Neural cell (in vitro differentiated cells): ENCODE data around the gene SPATA12. TPM values are rescaled to one million over a fixed set of nuclear protein-coding genes. Genes with fewer than 3 reads are reported as not detected.

ENCODE experiments used
- H2AFZ ChIP-seq: fragments of 200-600, 300-800 bp; sonication (generic), shearing (Covaris generic); 2 replicates; pipeline ENCODE4 v1.6.0; 2014; ENCODE audit warnings: low read depth, mild to moderate bottlenecking, antibody characterized with exemption, low read length, moderate library complexity
- H3F3A ChIP-seq: fragments of 200-600 bp; shearing (Covaris generic); 2 replicates; pipeline ENCODE4 v1.6.1; 2016; ENCODE audit warnings: mild to moderate bottlenecking, moderate library complexity, mixed read lengths, antibody characterized with exemption, low read length; ENCODE audit not compliant: insufficient read depth, poor library complexity, severe bottlenecking
- H3K27ac ChIP-seq: fragments of 200-600, 300-800 bp; sonication (generic), shearing (Covaris generic); 2 replicates; pipeline ENCODE4 v1.5.1; 2014; ENCODE audit warnings: mild to moderate bottlenecking, low read length, moderate library complexity
- H3K27me3 ChIP-seq: fragments of 300-800, 200-600 bp; sonication (generic), shearing (Covaris generic); 2 replicates; pipeline ENCODE4 v1.6.0; 2014; ENCODE audit warnings: mild to moderate bottlenecking, low read depth, low read length, moderate library complexity; ENCODE audit not compliant: insufficient read depth
- H3K36me3 ChIP-seq: fragments of 300-800, 200-600 bp; sonication (generic), shearing (Covaris generic); 2 replicates; pipeline ENCODE4 v1.5.1; 2014; ENCODE audit warnings: mild to moderate bottlenecking, antibody characterized with exemption, low read length, moderate library complexity; ENCODE audit not compliant: insufficient read depth
- H3K4me2 ChIP-seq: fragments of 300-800, 200-600 bp; sonication (generic), shearing (Covaris generic); 2 replicates; pipeline ENCODE4 v1.6.0; 2014; ENCODE audit warnings: mild to moderate bottlenecking, low read length
- H3K4me3 ChIP-seq: fragments of 300-800, 200-600 bp; sonication (generic), shearing (Covaris generic); 2 replicates; pipeline ENCODE4 v1.5.1; 2014; ENCODE audit warnings: mild to moderate bottlenecking, low read length, moderate library complexity
- H3K79me2 ChIP-seq: fragments of 200-600 bp; shearing (Covaris generic); replicated peaks from 2 replicates; pipeline ENCODE4 v1.6.0; 2014; ENCODE audit warnings: mild to moderate bottlenecking, low read length, moderate library complexity; ENCODE audit not compliant: insufficient read depth
- H3K9ac ChIP-seq: fragments of 300-800, 200-600 bp; sonication (generic), shearing (Covaris generic); 2 replicates; pipeline ENCODE4 v1.6.1; 2016; ENCODE audit warnings: mild to moderate bottlenecking, low read length, mixed read lengths
- H3K9me2 ChIP-seq: fragments of 200-600 bp; shearing (Covaris generic); 2 replicates; pipeline ENCODE4 v1.6.1; 2016; ENCODE audit warnings: mild to moderate bottlenecking, low read length, mixed read lengths; ENCODE audit not compliant: insufficient read depth
- H3K9me3 ChIP-seq: fragments of 200-600, 300-800 bp; sonication (generic), shearing (Covaris generic); 2 replicates; pipeline ENCODE4 v1.6.1; 2016; ENCODE audit warnings: mild to moderate bottlenecking, mixed run types, low read length, moderate library complexity, mixed read lengths
- H4K20me1 ChIP-seq: fragments of 200-600 bp; shearing (Covaris generic); 2 replicates; pipeline ENCODE4 v1.6.1; 2016; ENCODE audit warnings: mild to moderate bottlenecking, mixed run types; ENCODE audit not compliant: insufficient read depth
- CTCF ChIP-seq: fragments of 450-650 bp; IDR thresholded peaks from 2 replicates; pipeline ENCODE4 v1.5.1; 2014; ENCODE audit warnings: antibody characterized with exemption, mild to moderate bottlenecking, moderate library complexity; ENCODE audit not compliant: poor library complexity, severe bottlenecking
- EZH2 ChIP-seq: fragments of 200-600, 300-800 bp; shearing (Covaris generic), sonication (generic); IDR thresholded peaks from 2 replicates; pipeline ENCODE4 v1.6.1; 2014; ENCODE audit warnings: antibody characterized with exemption, low read length, borderline replicate concordance, mild to moderate bottlenecking; ENCODE audit not compliant: insufficient read depth, poor library complexity, severe bottlenecking
- MXI1 ChIP-seq: fragments of 450-650 bp; conservative IDR thresholded peaks from 2 replicates; pipeline ENCODE4 v1.6.1; 2014; ENCODE audit warnings: antibody characterized with exemption, mild to moderate bottlenecking; ENCODE audit not compliant: poor library complexity, severe bottlenecking
- POLR2AphosphoS5 ChIP-seq: IDR thresholded peaks from 2 replicates; pipeline ENCODE4 v1.6.1; 2012
- RAD21 ChIP-seq: fragments of 450-650 bp; conservative IDR thresholded peaks from 2 replicates; pipeline ENCODE4 v1.6.1; 2014; ENCODE audit warnings: antibody characterized with exemption, mild to moderate bottlenecking, moderate library complexity
- SMC3 ChIP-seq: fragments of 450-650 bp; conservative IDR thresholded peaks from 2 replicates; pipeline ENCODE4 v1.6.1; 2014; ENCODE audit warnings: antibody characterized with exemption, mild to moderate bottlenecking, moderate library complexity; ENCODE audit not compliant: poor library complexity
- TAF1 ChIP-seq: IDR thresholded peaks from 2 replicates; pipeline ENCODE4 v1.6.1; 2012; ENCODE audit warnings: low read depth
- polyA plus RNA-seq: library from polyadenylated mRNA; depleted of rRNA; stranded (reverse); fragments of >200 nt; gene quantifications from 2 replicates; pipeline ENCODE4 v1.2.3, GENCODE V29; 2014
- TF ChIP-seq, protein P1 (sequence below): IDR thresholded peaks from 2 replicates; pipeline ENCODE4 v1.6.1; 2012; ENCODE audit warnings: borderline replicate concordance

SPATA12 gene
- polyA plus RNA-seq, 1 donor from 2014 or later: not detected

DNA sequence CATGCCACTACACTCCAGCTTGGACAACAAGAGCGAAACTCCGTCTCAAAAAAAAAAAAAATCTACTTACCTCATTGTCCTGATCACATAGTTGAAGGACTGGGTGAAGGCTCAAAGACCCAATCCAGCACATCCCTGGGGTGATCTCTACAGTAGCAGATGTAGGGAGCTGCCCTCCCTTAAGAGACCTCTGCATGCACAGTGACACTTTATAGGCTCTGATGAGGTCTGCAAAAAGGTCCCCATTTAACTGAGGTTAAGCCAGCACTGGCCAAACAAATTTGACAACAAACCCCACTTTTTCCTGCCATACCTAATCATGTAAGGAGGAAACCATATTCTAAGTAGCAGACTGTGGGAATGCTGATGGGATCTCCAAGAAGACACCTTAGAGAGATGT, 31.1 kb upstream of the SPATA12 start:
- Histone ChIP-seq H3K9me3 (no peaks in the 10 kb centered on the region), H3K4me2 (no peak overlapping the region), H3K4me3 (no peak overlapping the region), H3K27me3 (no peaks in the 10 kb centered on the region), H2AFZ (no peak overlapping the region), H3K9me2 (no peaks in the 10 kb centered on the region), H3K36me3 (no peaks in the 10 kb centered on the region), H3F3A (no peaks in the 10 kb centered on the region), H3K9ac (no peak overlapping the region), H3K27ac (no peak overlapping the region), H3K79me2 (no peaks in the 10 kb centered on the region), H4K20me1 (no peaks in the 10 kb centered on the region)
- TF ChIP-seq CTCF: no peak
- TF ChIP-seq RAD21: no peak
- TF ChIP-seq EZH2: no peak
- TF ChIP-seq SMC3: no peak
- TF ChIP-seq TAF1: no peak
- TF ChIP-seq, protein P1, sequence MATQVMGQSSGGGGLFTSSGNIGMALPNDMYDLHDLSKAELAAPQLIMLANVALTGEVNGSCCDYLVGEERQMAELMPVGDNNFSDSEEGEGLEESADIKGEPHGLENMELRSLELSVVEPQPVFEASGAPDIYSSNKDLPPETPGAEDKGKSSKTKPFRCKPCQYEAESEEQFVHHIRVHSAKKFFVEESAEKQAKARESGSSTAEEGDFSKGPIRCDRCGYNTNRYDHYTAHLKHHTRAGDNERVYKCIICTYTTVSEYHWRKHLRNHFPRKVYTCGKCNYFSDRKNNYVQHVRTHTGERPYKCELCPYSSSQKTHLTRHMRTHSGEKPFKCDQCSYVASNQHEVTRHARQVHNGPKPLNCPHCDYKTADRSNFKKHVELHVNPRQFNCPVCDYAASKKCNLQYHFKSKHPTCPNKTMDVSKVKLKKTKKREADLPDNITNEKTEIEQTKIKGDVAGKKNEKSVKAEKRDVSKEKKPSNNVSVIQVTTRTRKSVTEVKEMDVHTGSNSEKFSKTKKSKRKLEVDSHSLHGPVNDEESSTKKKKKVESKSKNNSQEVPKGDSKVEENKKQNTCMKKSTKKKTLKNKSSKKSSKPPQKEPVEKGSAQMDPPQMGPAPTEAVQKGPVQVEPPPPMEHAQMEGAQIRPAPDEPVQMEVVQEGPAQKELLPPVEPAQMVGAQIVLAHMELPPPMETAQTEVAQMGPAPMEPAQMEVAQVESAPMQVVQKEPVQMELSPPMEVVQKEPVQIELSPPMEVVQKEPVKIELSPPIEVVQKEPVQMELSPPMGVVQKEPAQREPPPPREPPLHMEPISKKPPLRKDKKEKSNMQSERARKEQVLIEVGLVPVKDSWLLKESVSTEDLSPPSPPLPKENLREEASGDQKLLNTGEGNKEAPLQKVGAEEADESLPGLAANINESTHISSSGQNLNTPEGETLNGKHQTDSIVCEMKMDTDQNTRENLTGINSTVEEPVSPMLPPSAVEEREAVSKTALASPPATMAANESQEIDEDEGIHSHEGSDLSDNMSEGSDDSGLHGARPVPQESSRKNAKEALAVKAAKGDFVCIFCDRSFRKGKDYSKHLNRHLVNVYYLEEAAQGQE: no peak
- no peak for TF ChIP-seq POLR2AphosphoS5
- no peak for TF ChIP-seq MXI1

DNA sequence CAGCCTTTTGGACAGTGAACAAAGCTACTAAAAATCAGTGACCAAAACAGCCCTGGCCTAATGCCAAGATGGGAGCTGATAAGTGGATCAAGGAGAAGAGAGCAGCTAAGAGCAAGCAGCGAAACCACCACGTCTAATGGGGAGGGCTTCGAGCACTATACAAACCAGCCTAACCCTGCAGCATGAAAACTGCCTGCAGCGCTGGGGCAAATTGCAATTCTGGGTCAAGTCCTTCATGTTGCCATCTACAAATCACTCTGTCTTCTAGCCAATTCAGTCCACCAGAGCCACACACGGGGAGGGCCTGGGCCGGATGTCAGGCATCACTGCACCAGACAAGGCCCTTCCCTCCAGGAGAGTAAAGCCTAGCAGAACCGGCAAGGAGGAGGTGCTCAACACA, 30.5 kb upstream of the SPATA12 start:
- TF ChIP-seq POLR2AphosphoS5 (no peak), EZH2 (no peak)
- Histone ChIP-seq H3K27me3 (no peaks in the 10 kb centered on the region), H3K79me2 (no peaks in the 10 kb centered on the region), H3K9ac (no peak overlapping the region), H3K9me2 (no peaks in the 10 kb centered on the region), H3K4me2 (no peak overlapping the region), H3F3A (no peaks in the 10 kb centered on the region), H3K27ac (no peak overlapping the region), H3K9me3 (no peaks in the 10 kb centered on the region), H3K36me3 (no peaks in the 10 kb centered on the region), H3K4me3 (no peak overlapping the region), H4K20me1 (no peaks in the 10 kb centered on the region), H2AFZ (no peak overlapping the region)

GRCh38 chr3:57030721-57031120, 29.7 kb upstream of the SPATA12 start:
- Histone ChIP-seq H3K9me3 (no peaks in the 10 kb centered on the region), H3K9ac (no peak overlapping the region), H3F3A (no peaks in the 10 kb centered on the region), H2AFZ (no peak overlapping the region), H3K9me2 (no peaks in the 10 kb centered on the region), H3K4me3 (no peak overlapping the region), H4K20me1 (no peaks in the 10 kb centered on the region), H3K36me3 (no peaks in the 10 kb centered on the region), H3K79me2 (no peaks in the 10 kb centered on the region), H3K27ac (no peak overlapping the region), H3K4me2 (no peak overlapping the region), H3K27me3 (no peaks in the 10 kb centered on the region)
- TF ChIP-seq EZH2: no peak
- TF ChIP-seq, protein P1: no peak
